GM03348 (cell line): ENCODE results near the gene SORBS2.

Experiments
- DNase-seq: peaks from one replicate; pipeline ENCODE4 v3.0.0; 2012; ENCODE audit warnings: low spot score

SORBS2 gene

DNA sequence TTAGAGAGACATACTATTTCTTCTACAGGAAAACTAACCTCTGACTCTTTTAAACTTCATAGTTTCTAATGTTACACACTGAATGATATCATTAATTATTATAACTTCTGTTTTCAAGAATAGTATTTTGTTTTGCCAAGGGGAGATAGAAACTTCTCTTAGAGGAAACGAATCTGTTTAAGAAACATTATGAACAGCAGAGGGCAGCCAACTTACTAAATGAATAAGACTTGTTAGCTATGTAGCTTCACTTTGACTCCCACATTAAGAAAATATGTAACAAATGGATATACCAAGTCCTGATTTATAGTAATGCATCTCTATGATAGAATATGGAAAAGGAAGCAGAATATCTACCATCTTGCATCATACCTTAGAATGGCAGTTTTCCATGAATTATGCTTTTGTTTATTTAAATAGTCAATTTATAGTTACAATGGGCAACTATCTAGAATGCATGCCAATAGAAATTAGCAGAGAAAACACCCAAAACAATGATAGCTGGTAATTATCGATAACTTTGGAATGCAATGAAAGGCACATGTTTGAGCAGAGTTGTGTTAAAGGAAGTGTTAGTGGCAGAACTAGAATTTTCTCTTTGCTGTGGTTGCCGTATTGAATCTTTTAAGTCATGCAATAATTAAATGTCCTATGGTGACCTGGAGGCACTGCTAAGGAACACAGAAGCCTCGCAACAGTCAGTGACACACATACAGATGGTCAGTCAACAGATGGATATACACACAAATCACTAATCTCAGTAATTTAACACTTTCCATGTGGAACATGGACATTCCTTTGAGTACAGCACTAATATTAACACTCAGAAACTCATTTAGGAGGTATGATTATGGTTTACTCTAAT lies 171.0 kb downstream of the SORBS2 start:
- DNase-seq = peak; percentile 65

DNA sequence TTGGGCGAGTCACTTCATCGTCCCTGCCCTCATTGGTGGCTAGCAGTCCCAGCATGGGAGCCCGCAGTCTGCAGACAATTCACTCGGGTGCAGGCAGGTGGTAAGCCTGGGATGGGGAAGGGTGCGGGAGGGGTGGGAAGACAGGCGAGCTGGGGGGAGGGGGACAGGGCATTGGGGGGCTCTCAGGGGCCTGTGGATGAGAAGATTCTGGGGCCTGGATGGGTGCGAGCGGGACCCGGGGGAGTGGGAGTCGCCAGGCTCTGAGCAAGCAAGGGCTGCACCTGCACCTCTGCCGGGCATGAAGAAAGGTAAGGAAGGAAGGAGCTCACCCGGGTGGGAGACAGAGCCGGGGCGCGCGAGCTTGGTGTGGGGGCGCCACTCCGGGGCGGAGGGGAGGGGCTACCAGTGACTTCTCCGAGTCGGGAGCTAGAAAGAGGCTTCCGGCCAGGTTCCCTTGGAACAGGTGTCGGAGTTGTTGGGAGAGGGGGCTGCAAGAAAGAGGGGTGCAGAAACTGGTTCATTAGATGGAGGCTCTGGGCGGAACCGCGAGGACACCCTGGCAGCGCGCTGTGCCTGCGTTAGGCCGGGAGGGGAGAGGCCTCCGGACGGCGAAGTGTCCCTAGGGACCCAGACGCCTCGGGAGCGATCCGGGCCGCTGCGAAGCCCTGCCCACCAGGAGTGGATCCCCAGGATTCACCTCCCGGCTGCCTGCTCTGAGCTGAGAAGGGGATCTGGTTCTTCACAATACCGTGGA lies 173.3 kb downstream of the SORBS2 start:
- peak; percentile 72 for DNase-seq

- no peak for DNase-seq
Measured at GRCh38 chr4:185638093-185638492, 173.9 kb downstream of the SORBS2 start.

DNA sequence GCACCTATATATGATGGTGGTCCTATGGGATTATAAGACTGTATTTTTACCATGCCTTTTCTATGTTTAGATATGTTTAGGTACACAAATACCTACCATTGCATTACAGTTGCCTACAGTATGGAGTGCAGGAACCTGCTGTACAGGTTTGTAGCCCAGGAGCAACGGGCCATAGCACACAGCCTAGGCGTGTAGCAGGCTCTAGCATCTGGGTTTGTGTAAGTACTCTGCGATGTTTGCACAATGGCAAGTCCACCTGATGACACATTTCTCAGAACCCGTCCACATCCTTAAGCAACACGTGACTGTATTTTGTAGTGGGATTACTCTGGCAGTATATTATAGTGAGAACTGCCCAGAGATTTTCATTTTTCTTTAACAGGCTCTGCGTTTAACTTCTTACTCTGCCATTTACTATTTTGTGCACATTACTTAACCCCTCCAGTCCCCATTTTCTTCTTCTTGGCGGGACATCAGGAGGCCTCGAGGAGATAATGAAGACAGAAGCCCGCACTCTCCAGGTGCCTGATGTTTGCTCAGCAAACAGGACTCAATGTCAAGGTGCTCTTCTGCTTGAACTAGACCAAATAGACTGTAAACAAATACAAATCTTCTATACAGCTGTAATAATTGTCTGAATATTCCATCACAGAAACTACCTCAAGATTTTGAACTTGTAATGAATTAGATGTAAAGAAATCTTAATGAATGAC lies 174.7 kb downstream of the SORBS2 start:
- no peak for DNase-seq

- DNase-seq = no peak
Measured at GRCh38 chr4:185634066-185634652, 177.8 kb downstream of the SORBS2 start.

GRCh38 chr4:185626798-185627197 lies 185.2 kb downstream of the SORBS2 start:
- DNase-seq = no peak

DNA sequence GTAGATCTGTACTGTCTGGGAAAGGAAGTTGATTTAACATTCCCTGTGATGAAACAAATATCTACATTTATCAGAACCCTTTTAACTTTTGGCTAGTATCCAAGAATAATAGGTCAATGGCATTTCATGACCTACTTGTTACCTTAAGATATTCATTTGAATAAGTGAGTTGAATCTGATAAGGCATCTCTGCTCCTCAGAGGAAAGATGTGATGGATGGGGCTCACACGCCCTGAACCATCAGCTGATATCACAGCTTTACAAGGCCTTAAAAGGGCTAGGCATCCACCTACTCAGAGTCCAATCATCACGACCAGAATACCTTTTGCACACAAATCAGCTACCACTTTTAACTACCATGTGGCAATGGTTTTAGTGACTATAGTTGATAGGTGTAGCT lies 186.5 kb downstream of the SORBS2 start:
- DNase-seq = no peak

DNA sequence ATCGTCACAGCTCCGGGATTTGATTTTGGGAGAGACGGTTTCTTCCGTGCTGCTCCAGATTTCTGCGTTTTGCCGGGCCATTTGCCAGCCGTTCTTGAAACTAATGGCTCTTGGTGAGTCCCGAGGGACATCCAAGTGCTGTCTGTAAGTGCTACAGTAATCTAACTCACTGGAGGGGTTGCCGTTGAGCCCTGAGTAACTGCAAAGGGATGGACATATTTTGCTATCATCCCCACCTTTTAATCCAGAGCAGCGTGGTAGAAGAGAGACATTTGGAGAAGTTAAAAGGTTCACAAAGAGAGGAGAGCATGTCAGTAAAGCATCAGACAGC lies 187.8 kb downstream of the SORBS2 start:
- no peak for DNase-seq

GRCh38 chr4:185623444-185624258 lies 188.3 kb downstream of the SORBS2 start:
- no peak for DNase-seq

- no peak for DNase-seq
Measured at GRCh38 chr4:185608185-185608584, 203.8 kb downstream of the SORBS2 start.

DNA sequence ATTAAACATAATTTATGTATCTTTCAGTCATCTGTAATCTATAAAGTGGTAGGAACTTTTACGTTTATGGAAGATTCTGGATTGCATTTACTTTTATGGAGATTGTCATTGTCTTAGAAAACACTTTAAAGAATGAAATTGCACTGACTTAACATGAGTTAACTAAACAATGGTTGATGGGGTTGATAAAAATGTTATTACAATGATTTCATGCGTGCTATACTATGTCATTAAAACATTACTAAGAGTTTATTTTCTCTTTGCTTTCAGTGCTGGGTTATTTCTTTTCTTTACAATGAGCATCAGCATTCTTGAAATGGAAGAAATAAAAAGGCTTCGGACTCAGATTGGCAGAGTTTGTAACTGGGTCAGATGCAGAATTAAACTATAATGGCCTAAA lies 209.6 kb downstream of the SORBS2 start:
- no peak for DNase-seq

DNA sequence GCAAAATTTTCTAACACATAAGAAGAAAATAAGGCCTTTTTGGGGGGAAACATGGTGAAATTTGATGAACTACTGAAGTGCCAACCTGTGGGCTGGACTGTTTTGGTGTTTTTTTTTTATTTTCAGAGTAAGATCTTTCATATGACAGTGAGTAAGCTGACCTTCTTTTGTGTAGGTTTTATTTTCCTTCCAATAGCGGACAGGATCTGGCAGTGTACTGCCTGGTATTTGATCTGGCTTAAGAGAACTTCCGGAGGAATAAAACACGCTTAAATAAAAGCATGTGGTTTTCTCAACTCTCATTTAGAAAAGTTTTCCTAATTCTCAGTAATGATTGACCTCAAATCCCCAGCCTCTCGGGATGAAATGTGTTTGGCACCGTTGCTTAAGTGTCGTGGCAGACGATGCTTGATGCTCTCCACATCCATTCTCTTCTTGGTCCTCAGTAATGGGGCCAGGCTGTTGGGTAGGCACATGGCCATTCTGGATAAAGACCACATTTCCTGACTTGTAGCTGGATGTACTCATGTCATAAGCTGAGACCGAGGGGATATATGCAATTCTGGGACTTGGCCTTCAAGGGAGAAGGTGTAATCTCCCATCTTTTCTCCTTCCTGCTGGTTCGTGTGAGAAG lies 211.1 kb downstream of the SORBS2 start:
- peak; percentile 30 for DNase-seq

- DNase-seq = no peak
Measured at GRCh38 chr4:185599553-185600243, 212.3 kb downstream of the SORBS2 start.

DNA sequence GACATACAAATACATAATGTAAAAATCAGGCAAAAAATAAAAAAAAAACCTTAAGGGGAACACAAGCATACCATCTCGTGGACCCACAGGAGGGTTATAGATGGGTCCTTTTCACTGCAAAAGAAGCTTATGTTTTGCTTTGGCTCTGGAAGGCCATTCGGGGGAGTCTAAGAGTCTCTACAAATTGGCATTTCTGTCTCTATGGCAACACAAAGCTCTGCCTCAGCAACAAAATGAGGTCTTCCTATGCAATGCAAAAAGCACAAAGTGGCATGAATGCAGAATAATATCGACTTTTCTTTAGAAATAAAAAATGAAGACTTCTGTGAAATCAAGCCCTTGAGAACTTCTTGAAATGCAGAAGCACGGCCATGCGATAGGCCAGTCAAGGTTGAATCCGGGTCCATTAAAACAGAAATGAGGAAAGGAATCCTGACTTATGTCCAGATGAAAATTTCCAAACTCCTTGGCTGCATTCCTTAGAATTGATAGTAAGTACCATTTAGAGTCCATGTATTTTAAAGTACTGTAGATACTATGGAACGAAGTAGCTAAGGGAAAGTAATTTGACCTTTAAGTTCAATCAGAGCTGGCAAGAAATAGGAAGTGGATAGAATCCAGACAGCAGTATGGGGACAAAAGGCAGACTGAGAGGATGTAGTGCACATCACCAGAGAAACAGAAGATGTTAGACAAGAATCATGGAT lies 213.0 kb downstream of the SORBS2 start:
- no peak for DNase-seq

GRCh38 chr4:185597532-185598188 lies 214.3 kb downstream of the SORBS2 start:
- peak; percentile 83 for DNase-seq

DNA sequence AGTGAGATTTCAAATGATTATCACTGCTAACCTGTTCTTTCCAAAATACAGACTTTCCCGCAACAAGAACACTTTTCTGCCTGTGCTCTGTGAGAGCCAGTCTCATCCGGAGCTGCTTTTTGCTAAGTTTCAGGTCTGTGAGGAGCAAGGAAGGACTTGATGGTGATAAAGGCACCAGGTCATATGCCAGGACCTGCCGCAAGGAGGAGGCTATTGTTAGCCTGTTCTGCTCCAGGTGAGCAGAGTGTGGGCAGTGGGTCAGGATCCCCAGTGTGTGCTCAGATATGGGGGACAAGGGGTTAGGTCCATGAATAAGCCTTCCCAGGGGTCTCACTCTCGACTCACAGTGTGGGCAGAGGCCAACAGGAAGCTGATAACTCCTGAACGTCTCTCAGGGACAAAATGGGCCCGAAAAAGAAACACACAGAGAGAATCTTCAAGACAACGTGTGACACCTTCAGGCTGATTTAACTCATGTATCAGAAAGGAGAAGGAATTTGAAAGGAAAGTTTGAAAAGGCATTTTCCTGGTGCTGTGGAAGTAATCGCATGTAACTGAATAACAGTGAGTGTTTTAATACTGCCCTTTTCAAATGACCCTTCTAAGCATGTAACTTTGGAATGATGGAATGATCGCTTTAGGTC lies 219.0 kb downstream of the SORBS2 start:
- no peak for DNase-seq

GRCh38 chr4:185592438-185592837 lies 219.6 kb downstream of the SORBS2 start:
- DNase-seq = no peak

- no peak for DNase-seq
Measured at GRCh38 chr4:185591679-185592141, 220.3 kb downstream of the SORBS2 start.

- no peak for DNase-seq
Measured at GRCh38 chr4:185590982-185591381, 221.0 kb downstream of the SORBS2 start.
